GM12878 (cell line): ENCODE data around the gene ZNF800. TPM values are rescaled to one million over a fixed set of nuclear protein-coding genes. Genes with fewer than 3 reads are reported as not detected.
A peak's percentile ranks its signal among the peaks of the same experiment; 100 is the strongest.
"Not testable (repeated sequence)": the region's sequence is repeated elsewhere in the genome, so short reads cannot be mapped to it uniquely, and the experiment has no call there.

Experiments used
- ATAC-seq: fragments of 200-7000 bp; cut with Tn5 transposase; 3 replicates; pipeline ENCODE4 v1.9.1; 2020; ENCODE audit warnings: mild to moderate bottlenecking, moderate library complexity
- BruUV-seq: library from RNA; stranded (reverse); fragments of 400-500 nt; replicated peaks from 2 replicates; lab custom pipeline; 2021; lab: Mats Ljungman, UMichigan
- CTCF ChIA-PET: fragments of 300-600 bp; sonication (Branson Sonifier 250); formaldehyde crosslinking; extraction: SDS; loops from one replicate; lab custom pipeline; 2021; ENCODE audit warnings: inconsistent platforms; lab: Yijun Ruan, JAX
- POLR2A ChIA-PET: fragments of 350-600 bp; formaldehyde crosslinking; extraction: SDS; loops from one replicate; lab custom pipeline; 2021; ENCODE audit warnings: inconsistent platforms; lab: Charles Lee
- RAD21 ChIA-PET: fragments of 300-600 bp; sonication (Branson Sonifier 250); formaldehyde crosslinking; loops from one replicate; lab custom pipeline; 2023; ENCODE audit warnings: antibody characterized with exemption; ENCODE audit not compliant: unreplicated experiment; lab: Charles Lee
- SMC1A ChIA-PET: fragments of 300-600 bp; sonication (Branson Sonifier 250); formaldehyde crosslinking; loops from one replicate; lab custom pipeline; 2023; ENCODE audit not compliant: unreplicated experiment, uncharacterized antibody; lab: Charles Lee
- DNase-seq: peaks from one replicate; pipeline ENCODE4 v3.0.0-alpha.2; 2011; ENCODE audit warnings: low read depth, low spot score
- FAIRE-seq: peaks from 3 replicates; lab custom pipeline; 2011; peaks lifted over from hg19 to GRCh38; lab: Jason Lieb, UNC
- H2AFZ ChIP-seq: 2 replicates; pipeline ENCODE4 v1.6.0; 2011; ENCODE audit warnings: low read depth, low read length, control low read depth; ENCODE audit not compliant: control insufficient read depth
- H3K27ac ChIP-seq: 2 replicates; pipeline ENCODE4 v1.5.1; 2011; ENCODE audit warnings: control low read depth; ENCODE audit not compliant: control insufficient read depth, insufficient read depth
- H3K27me3 ChIP-seq, 2 experiments: replicated peaks in 1 of 2; 2 replicates each; pipeline versions ENCODE4 v1.6.0 to v1.6.1; 2011; ENCODE audit warnings: low read length in 1 of 2; ENCODE audit not compliant: control insufficient read depth in 2 of 2, insufficient read depth in 2 of 2
- H3K36me3 ChIP-seq, 2 experiments: 2 replicates each; pipeline ENCODE4 v1.5.1; 2011; ENCODE audit warnings: low read length in 1 of 2; ENCODE audit not compliant: control insufficient read depth in 2 of 2, insufficient read depth in 2 of 2
- H3K4me1 ChIP-seq: 2 replicates; pipeline ENCODE4 v1.6.1; 2011; ENCODE audit warnings: mild to moderate bottlenecking, low read length, moderate library complexity, mixed read lengths; ENCODE audit not compliant: control insufficient read depth, insufficient read depth
- H3K4me2 ChIP-seq: 2 replicates; pipeline ENCODE4 v1.6.0; 2011; ENCODE audit warnings: control low read depth; ENCODE audit not compliant: control insufficient read depth, insufficient read depth
- H3K4me3 ChIP-seq: fragments of 200-600 bp; sonication (generic); 2 replicates; pipeline ENCODE4 v1.5.1; 2016
- H3K79me2 ChIP-seq: 2 replicates; pipeline ENCODE4 v1.6.0; 2011; ENCODE audit warnings: low read length; ENCODE audit not compliant: control insufficient read depth, insufficient read depth
- H3K9ac ChIP-seq: 2 replicates; pipeline ENCODE4 v1.8.0; 2011; ENCODE audit warnings: low read length, control low read depth, mixed read lengths; ENCODE audit not compliant: control insufficient read depth, insufficient read depth
- H3K9me3 ChIP-seq: replicated peaks from 3 replicates; pipeline ENCODE4 v1.5.1; 2011; ENCODE audit warnings: mild to moderate bottlenecking, low read length; ENCODE audit not compliant: control insufficient read depth, insufficient read depth
- H4K20me1 ChIP-seq: 2 replicates; pipeline ENCODE4 v1.6.0; 2011; ENCODE audit not compliant: control insufficient read depth, insufficient read depth
- ATF7 ChIP-seq: fragments of 450-650 bp; IDR thresholded peaks from 2 replicates; pipeline ENCODE4 v1.6.1; 2016; ENCODE audit warnings: low read depth, mild to moderate bottlenecking
- BRCA1 ChIP-seq: IDR thresholded peaks from 2 replicates; pipeline ENCODE4 v1.6.1; 2011; ENCODE audit warnings: low read depth, low read length, improper control_type of control experiment
- CREB1 ChIP-seq: IDR thresholded peaks from 2 replicates; pipeline ENCODE4 v1.6.1; 2012; ENCODE audit warnings: low read depth, mild to moderate bottlenecking, inconsistent platforms
- CREM ChIP-seq: IDR thresholded peaks from 2 replicates; pipeline ENCODE4 v1.6.1; 2014; ENCODE audit warnings: antibody characterized with exemption, low read depth
- FOXM1 ChIP-seq: IDR thresholded peaks from 2 replicates; pipeline ENCODE4 v1.6.1; 2012; ENCODE audit warnings: low read depth, mild to moderate bottlenecking, inconsistent platforms, low read length, moderate library complexity
- HCFC1 ChIP-seq: fragments of 150-350 bp; IDR thresholded peaks from 2 replicates; pipeline ENCODE4 v1.6.1; 2014; ENCODE audit warnings: low read length
- NFIC ChIP-seq: IDR thresholded peaks from 2 replicates; pipeline ENCODE4 v1.6.1; 2012; ENCODE audit warnings: low read depth, mild to moderate bottlenecking, inconsistent platforms, low read length, moderate library complexity
- WGBS: methylation state at CpG from one replicate; pipeline ENCODE4 v1.1.6; 2016; ENCODE audit warnings: low lambda C conversion rate; ENCODE audit not compliant: insufficient replicate concordance, insufficient coverage; ENCODE audit errors: missing lambda C conversion rate; 5-methylcytosine and 5-hydroxymethylcytosine counted together
- in situ Hi-C: fragments of 300-500 bp; cut with MboI; formaldehyde crosslinking; loops from 9 replicates; pipeline ENCODE4 v1.14.3; 2018; ENCODE audit warnings: mixed read lengths
- intact Hi-C: fragments of 100-400 bp; cut with micrococcal nuclease; formaldehyde crosslinking; loops from one replicate; pipeline ENCODE4 v1.14.2; 2022; ENCODE audit not compliant: unreplicated experiment
- polyA plus RNA-seq, 11 experiments: library from polyadenylated mRNA; depleted of rRNA in 4 of 11; unstranded in 6 of 11; stranded (reverse) in 5 of 11; fragments of >200 nt; fragmentation: Nextera tagmentation in 4 of 11; fragmentation: Illumina TruSeq in 1 of 11; extraction: Ambion mirVana in 4 of 11; extraction: Trizol in 1 of 11; gene quantifications; 1 replicate in 1 of 11; 2 replicates in 10 of 11; pipeline versions ENCODE4 v1.2.1 to v1.2.3, GENCODE V29; 2011 to 2016; ENCODE audit warnings: inconsistent platforms in 2 of 11, missing spikeins in 2 of 11, low read depth in 1 of 11
- total RNA-seq, 4 experiments: library from RNA; depleted of rRNA in 3 of 4; stranded (reverse); fragments of >200 nt in 3 of 4; fragmentation: Illumina TruSeq in 1 of 4; extraction: Trizol in 1 of 4; gene quantifications; 2 replicates each; pipeline versions ENCODE4 v1.2.1 to v1.2.3, GENCODE V29; 2013 to 2021

ZNF800 gene
- total and polyA plus RNA-seq, 10 of the 15 experiments (the other 5 are each of a cell fraction or from before 2014, with no cell fraction given) = 6.8 to 33.9 (median 23.8) TPM

- no peak for TF ChIP-seq BRCA1
- peak; percentile 70; the same call in 1 of the 2 replicates for TF ChIP-seq NFIC
- TF ChIP-seq HCFC1 = no peak
- peak; percentile 84 for TF ChIP-seq ATF7
- TF ChIP-seq CREM = peak; percentile 67
- peak; percentile 60; the same call in 1 of the 2 replicates for TF ChIP-seq FOXM1
- TF ChIP-seq CREB1 = peak; percentile 61; the same call in 1 of the 2 replicates
- TF ChIP-seq, all 136 proteins: peak for 13
Measured at GRCh38 chr7:127396184-127396583, 3.7 kb upstream of the ZNF800 start (continued).

- H3K79me2 ChIP-seq = peaks cover 25% of the 10 kb centered on the region
- DNase-seq, H3K4me3 ChIP-seq, BruUV-seq, FAIRE-seq, intact Hi-C loops, H3K9ac ChIP-seq, ATAC-seq, H3K4me1 ChIP-seq, in situ Hi-C loops, H3K27ac ChIP-seq, H3K27me3 ChIP-seq, H4K20me1 ChIP-seq, H3K9me3 ChIP-seq, H3K4me2 ChIP-seq, H3K36me3 ChIP-seq, H2AFZ ChIP-seq: not testable (repeated sequence)
- ChIA-PET RAD21 (interaction anchor here (0.7 kb wide), 1 partner anchor 10 kb away, joined by 3 read pairs; no protein-coding TSS in a partner anchor), POLR2A (interaction anchor here (4.7 kb wide), 1 partner anchor 9 kb away, joined by 28 read pairs; no protein-coding TSS in a partner anchor), SMC1A (interaction anchor here (1.1 kb wide), 1 partner anchor 8 kb away, joined by 4 read pairs; no protein-coding TSS in a partner anchor), CTCF (interaction anchor here (1.4 kb wide), 1 partner anchor 11 kb away, joined by 3 read pairs; no protein-coding TSS in a partner anchor)
- 67% methylated on average over 1 of the region's 1 CpG for WGBS
Measured at GRCh38 chr7:127395104-127395503, 2.6 kb upstream of the ZNF800 start.
